ENCODE data around the gene LACRT.

GRCh38 chr12:54666008-54666407 is 31.3 kb upstream of the LACRT start:
- TF ChIP-seq, protein P1, sequence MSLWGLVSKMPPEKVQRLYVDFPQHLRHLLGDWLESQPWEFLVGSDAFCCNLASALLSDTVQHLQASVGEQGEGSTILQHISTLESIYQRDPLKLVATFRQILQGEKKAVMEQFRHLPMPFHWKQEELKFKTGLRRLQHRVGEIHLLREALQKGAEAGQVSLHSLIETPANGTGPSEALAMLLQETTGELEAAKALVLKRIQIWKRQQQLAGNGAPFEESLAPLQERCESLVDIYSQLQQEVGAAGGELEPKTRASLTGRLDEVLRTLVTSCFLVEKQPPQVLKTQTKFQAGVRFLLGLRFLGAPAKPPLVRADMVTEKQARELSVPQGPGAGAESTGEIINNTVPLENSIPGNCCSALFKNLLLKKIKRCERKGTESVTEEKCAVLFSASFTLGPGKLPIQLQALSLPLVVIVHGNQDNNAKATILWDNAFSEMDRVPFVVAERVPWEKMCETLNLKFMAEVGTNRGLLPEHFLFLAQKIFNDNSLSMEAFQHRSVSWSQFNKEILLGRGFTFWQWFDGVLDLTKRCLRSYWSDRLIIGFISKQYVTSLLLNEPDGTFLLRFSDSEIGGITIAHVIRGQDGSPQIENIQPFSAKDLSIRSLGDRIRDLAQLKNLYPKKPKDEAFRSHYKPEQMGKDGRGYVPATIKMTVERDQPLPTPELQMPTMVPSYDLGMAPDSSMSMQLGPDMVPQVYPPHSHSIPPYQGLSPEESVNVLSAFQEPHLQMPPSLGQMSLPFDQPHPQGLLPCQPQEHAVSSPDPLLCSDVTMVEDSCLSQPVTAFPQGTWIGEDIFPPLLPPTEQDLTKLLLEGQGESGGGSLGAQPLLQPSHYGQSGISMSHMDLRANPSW (CRISPR knock-in tag; IDR thresholded peaks at IDR 0.05): no peak
- TF ChIP-seq MYC (IDR thresholded peaks at IDR 0.05; ENCODE audit: low read depth, low read length) (no peak), MYC (CRISPR knock-in tag; IDR thresholded peaks at IDR 0.05; ENCODE audit: borderline replicate concordance, low read depth) (no peak), SP1 (CRISPR knock-in tag; IDR thresholded peaks at IDR 0.05) (no peak), ZNF644 (tag; IDR thresholded peaks at IDR 0.05; ENCODE audit: low read depth) (no peak), ZBTB7A (IDR thresholded peaks at IDR 0.05; ENCODE audit: borderline replicate concordance, control insufficient read depth, low read depth, low read length) (no peak)

Measured in K562 (cell line).